NCI-H2107 treated with DMSO at 0.1 percent for 48 hours (cell line): ENCODE results near the gene KCNH8.
A peak's percentile ranks its signal among the peaks of the same experiment; 100 is the strongest.

Experiments used
- DNase-seq: peaks from one replicate; lab custom pipeline; 2025; ENCODE audit not compliant: unreplicated experiment; lab: John Stamatoyannopoulos, UW

Gene KCNH8

DNA sequence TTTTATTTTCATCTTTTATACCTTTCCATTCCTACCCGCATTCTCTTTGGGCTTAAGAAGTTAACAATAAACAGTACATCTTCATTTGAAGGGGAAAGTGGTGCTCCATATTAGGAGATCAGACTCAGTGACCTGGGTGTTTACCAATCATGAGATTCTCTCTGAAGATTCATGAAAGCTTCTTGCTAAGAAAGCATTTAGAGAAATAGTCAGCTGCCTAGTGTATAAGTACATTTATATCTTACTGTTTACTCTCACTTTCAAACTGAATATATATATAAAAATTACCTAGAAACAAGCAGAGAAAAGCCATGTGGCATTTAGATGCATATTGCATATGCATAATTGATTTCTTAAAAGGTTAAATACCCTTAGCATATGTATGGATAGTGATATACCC lies 100.5 kb downstream of the KCNH8 start:
- DNase-seq, result no peak

DNA sequence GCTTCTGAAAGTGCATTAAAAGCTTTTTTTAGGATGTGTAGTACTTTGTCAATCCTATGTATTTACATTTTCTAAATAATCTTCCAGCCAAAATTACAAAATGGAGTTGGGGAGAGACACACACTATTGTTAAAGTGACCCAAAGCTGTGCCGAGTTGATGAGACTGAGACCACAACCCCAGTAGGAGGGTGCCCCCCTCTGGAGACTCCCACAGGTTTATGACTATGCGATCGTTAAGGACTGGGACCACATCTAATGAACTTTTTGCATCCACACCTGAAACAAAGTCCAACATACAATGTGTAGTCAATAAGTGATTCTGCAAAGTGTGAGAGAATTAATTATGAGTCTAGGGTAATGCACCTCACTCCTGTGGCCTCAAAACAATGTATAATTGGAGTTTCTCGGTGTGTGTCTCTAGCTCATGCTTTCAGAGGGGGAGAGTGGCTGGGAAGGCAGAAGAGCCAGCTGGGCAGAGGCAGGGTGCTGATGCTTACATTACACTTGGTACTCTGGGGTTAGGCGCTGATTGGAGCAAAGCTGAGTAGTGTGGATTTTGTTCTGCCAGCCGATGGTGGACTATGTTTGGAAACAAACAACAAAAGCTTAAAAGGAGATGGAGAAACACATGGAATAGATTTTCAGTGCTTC lies 102.8 kb downstream of the KCNH8 start:
- no peak for DNase-seq

DNA sequence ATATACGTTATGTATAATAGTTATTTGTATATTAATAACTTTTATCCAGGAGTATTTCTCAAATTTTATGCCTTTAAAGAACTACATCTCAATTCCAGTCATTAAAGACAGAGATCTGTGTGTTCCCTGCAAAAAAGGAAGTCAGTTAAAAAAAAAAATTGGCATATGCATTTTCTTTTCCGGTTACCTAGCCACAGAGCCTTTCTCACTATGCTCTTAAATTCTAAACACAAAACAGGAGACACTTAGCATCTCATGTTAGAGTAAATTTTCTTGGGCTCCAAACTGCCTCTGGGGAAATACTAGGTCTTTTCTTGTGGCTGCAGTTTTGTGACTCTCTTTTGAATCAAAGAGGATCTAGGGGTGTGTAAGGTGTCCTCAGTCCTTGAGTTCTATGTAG lies 105.9 kb downstream of the KCNH8 start:
- DNase-seq, result no peak

DNA sequence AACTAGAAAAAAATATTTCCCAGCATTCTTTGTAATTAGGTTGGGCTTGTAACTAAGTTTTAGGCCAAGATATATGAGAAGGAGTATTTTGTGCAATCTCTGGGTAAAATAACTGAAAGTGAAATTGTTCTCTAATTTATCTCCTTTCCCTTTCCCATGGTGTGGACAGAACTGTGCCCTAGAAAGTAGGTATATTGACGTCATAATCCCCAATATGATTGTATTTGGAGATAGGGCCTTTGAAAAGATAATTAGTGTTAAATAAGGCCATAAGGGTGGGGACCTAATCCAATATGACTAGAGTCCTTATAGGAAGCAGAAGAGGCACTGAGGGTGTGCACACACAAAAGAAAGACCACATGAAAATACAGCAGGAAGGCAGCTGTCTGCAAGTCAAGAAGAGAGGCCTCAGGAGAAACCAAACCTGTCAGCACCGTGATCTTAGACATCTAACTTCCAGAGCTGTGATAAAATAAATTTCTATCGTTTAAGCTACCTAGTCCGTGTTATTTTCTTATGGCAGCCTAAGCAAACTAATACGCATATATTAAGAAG lies 106.6 kb downstream of the KCNH8 start:
- no peak for DNase-seq

DNA sequence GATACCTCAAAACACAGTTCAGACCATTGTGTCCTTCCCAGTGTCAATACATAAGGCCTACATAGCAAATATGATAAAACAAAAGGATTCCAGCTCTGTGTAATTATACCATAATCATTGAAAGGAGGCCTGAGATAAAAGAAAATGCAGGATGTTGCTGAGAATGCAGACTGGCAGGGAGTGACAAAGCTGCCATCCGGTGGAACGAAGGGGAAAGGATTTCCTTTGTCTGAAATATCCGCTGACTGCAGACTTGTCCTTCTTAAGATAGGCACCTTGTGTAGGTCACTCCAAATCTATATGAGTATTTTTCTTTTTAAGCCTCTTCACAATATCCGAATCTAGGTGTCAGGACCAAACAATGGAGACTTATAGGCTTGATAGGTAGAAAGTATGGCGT lies 108.0 kb downstream of the KCNH8 start:
- no peak for DNase-seq

DNA sequence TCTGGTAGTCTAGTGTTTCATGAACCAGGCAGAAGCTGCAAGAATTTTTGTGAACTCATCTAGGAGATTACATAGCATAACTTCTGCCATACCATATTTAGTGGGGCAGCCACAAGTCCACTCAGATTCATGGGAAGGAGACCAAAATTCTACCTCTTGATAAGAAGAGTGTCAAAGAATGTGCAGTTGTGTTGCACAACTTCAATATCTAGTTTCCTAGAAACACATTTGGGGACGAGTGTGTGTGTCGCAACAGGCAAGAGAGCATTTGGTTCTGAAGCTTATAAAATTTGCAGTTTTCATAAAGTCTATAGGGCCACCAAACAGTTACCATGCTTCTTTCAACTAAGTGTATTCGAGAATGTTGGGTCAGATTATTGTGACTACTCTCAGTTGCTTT lies 115.3 kb downstream of the KCNH8 start:
- DNase-seq, result no peak

DNA sequence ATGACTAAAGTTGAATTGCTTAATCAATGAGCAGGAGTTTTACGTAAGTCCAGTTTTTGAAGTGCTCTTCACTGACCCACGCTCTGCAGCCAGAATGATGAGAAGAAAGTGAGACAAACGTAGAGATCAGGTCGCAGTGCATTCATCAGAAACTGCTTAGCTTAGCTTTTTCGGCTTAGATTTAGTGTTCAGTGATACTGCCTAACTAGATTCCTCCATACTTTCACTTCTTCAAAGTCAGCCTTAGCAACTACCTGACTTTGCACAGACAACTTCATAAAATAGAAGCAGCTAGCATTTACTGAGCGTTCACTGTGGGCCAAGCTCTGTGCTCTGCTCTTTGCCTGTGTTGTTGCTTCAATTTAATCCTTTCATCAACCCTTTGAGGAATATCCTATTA lies 116.1 kb downstream of the KCNH8 start:
- DNase-seq, result no peak

DNA sequence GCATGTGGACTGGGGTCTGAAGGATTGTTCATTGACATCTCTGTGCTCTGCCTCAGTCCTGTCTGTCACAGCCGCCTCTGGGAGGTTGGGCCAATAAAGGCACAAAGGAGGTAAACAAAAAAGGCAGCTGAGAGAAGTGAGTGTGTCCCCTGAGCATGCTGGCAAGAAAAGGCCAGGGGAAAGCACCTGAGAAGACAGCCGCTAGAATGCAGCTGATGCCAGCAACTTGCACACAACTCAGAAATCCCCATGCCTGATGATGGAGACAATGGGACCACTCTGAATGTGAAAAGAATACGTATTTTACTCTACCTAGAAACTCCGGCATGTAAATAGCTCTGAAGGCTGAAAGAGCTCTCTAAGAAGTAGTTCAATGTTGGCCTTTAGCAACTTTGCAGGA lies 118.7 kb downstream of the KCNH8 start:
- no peak for DNase-seq

DNA sequence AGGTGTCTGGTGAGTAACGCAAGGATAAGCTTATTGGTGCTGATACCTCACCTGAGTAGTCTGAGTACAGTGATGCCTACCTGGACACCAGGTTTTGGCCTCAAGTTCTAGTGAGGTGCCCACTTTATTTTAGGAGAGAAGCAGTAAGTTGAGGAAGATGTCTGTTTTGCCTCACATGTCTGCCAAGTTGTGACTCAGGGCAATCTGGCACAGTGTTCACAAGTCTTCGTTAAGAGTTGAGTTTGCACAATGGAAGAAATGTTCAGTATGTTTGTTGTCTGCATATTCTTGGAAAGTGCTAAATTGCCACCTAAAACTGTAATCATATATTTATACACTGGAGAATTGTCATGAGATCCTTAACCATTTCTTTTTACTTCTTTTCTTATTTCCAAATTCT lies 122.2 kb downstream of the KCNH8 start:
- DNase-seq, result no peak

DNA sequence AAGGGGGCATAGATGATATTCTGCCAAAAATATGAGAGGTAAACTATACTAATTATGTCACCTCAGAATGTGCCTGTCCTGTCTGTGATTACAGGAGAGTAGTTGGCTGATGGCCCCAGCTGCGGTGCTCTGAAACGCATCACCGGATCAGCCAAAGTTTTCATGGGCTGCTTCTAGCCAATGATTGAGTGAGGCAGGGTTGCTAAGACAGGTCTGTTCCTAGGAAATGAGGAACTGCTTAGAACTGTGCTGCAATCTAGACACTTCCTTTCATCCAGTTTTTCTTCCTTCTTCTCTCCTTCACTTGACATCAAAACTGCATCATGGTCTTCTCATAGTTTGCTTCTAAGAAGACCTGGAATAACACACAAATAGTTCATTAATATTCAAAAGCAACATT lies 124.0 kb downstream of the KCNH8 start:
- no peak for DNase-seq

DNA sequence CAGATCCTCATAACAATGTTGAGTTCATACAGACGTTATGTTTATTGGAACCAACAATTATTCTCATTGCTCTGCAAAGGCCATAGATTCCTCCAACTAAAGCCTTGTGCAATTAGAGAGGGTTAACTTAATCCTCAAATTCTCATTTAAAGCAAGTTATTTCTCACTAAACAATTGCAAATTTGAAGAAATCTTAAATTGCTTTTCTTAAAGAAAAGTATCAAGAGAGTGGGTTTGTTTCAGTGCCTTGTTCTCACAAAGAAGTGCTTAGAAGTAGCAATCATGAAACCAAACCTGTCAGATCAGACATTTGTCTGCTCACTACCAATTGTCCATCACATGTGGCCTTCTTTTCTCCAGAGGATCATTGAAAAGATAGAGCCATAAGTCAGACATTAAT lies 124.8 kb downstream of the KCNH8 start:
- DNase-seq, result no peak

DNA sequence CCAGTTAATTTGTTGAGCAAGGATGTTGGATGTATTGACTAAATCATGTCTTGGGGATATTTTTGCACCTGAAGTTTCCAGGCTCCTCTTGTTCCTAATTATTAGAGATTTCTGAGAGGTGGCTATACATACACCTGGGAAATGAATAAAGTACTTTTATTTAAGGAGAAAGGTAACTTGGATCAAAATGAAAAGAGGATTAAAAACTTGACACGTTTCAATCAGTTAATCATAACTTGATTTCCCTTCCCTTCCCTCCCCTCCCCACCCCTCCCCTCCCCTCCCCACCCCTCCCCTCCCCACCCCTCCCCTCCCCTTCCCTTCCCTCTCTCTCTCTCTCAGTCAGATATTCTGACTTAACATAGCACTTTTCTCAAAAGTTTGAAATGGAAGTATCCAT lies 126.3 kb downstream of the KCNH8 start:
- DNase-seq, result no peak

DNA sequence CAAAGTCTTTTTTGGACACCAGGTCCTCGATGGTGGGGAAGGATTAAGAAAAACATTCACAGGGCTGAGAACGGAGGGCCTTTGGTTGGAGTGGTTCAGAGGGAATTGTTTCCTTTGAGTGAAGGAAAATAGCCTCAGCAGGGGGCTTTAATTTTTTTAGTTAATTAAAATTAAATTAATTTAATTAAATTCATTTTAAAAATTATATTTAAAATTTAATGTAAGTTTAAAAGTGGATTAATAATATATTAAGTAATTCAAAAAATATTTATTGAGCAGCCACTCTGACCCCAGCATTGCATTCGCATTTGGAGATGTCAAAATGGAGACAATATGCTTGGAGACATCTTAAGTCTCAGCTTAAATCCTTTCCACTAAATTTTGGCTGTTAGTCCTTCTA lies 136.7 kb downstream of the KCNH8 start:
- no peak for DNase-seq

DNA sequence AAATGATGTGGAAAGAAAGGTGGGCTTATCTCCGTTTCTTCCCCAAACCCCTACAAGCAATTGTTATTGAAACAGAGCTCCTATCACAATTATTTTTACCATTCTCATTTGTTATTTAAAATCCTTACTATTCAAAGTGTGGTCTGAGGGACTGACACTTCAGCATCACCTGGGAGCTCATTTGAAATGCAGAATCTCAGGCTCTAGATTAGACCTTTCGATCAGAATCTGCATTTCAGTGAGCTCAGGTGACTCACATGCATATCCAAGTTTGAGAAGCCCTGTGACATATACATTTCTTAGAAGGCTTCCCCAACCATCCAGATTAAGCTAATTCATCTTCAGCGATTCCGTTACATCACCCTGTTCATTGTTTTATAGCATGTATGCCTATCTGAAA lies 145.0 kb downstream of the KCNH8 start:
- no peak for DNase-seq

DNA sequence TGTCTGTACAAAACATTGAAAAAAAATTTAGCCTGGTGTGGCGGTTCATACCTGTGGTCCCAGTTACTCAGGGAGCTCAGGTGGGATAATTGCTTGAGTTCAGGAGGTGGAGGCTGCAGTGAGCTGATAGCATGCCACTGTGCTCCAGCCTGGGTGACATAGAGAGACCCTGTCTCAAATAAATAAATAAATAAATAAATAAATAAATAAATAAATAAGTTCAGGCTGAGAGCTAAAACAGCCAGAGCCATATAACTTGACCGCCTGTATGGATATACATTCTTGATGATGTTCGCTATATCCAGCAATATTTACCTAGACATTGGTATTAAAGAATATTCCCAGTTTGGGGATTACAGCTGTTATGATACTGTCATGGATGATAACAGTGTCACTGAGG lies 146.9 kb downstream of the KCNH8 start:
- no peak for DNase-seq

DNA sequence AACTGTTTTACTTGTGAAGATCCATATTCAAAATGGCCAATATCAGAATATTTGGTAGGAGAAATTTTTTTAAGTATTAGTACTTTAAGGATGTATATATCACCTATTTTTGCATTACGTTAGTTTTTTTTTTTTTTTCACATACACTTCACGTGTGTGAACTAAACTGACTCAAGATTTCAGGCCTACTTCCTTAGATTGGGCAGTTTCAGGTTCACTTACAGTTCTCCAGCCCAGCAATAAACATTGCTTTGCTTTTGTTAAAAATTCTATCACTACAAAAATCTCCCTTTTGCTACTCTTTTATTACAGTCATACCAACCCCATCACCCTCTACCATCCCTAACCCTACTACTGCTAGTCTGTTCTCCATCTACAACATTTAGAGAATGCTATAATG lies 183.6 kb downstream of the KCNH8 start:
- DNase-seq, result no peak

DNA sequence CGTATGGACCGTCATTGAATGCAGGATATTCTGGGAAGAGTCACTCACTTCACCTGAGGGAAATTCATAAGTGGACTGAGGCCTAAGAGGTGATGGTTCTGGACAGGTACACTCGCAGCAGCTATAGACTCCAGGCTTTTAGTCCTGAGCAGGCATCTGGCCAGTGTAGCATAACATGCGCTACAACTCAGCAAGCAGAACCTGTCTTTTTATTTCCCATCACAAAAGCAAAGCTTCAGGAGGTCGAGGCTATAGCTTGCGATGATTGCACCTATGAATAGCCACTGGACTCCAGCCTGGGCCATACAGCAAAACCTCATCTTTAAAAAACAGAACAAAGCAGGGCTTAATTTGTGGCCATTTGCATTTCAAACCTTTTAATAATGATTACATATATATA lies 185.8 kb downstream of the KCNH8 start:
- DNase-seq, result no peak

DNA sequence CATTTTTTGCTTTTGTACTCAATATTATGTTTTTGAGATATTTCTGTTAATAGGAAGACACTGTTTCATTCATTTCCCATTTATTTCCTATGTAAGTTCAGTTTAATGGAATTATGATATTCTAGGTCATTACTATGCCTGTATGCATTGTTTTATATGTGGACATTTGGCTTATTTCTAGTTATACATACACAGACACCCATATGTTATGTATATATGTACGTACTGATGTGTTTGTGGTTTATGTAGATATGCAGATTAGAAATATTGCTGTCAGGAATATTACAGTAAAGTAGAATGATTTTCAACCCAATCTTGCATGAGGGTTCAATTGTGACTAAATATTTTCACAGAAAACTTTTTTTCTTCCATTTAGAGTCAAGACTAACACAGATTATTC lies 190.5 kb downstream of the KCNH8 start:
- no peak for DNase-seq

DNA sequence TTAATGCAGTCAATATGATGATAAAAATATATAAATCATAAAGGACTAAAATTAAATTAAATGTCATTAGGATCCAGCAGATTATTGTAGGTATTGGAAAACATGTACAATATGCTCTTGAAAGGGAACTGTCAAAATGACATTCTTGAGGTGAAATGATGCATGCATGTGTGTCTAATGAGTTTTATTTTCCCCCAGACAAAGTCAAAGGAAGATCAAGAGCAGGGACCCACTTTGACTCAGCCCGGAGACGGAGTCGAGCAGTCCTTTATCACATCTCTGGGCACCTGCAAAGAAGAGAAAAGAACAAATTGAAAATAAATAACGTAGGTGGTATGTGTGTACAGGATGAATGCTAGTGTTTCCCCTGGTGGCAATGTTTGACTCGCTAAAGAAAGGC lies 194.1 kb downstream of the KCNH8 start:
- no peak for DNase-seq

DNA sequence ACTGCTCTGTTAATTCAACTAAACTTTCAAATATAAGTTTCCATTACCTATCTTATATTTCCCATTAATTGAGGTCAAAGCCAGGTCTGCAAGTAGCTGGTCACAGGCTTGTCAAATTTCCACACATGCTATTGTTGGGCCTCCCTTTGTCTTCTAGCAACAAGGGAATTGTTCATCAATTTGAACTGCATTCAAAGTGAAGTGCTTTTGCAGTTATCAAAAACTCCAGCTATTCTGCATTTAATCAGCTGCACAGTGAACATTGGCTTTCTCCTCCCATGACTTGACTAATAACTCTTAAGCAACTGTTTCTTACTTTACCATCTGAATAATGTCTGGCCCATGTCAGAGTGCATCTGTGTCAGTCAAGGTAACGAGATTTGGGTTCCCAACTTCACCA lies 198.4 kb downstream of the KCNH8 start:
- no peak for DNase-seq

DNA sequence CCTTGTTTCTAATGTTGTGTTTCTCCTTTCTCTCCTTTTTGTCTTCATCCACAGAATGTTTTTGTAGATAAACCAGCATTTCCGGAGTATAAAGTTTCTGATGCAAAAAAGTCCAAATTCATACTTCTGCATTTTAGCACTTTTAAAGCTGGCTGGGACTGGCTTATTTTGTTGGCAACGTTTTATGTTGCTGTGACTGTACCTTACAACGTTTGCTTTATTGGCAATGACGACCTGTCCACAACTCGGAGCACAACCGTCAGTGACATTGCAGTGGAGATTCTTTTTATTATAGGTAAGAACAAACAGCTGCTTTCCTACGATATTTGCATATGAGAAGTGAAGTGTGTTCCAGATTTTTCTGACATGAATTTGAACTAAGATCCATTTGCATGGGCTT lies 199.4 kb downstream of the KCNH8 start:
- no peak for DNase-seq

DNA sequence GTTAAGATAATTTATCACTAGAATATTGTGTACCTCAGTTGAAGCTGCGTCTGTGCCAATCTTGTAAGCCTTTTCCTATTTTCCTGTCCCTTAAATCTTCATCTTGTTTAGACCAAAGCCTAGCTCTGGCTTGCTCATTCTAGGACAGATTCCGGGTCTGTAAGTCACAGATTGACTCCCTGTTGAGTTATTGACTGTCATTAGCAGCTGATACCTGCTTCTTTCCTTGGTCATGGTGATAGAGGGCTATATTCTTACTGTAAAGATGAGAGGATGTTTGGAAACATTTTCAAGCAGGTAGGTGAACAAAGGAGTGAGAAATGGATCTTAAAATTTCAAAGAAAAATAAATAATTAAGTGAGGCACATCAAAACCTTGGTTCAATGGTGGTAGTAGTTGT lies 200.2 kb downstream of the KCNH8 start:
- no peak for DNase-seq

DNA sequence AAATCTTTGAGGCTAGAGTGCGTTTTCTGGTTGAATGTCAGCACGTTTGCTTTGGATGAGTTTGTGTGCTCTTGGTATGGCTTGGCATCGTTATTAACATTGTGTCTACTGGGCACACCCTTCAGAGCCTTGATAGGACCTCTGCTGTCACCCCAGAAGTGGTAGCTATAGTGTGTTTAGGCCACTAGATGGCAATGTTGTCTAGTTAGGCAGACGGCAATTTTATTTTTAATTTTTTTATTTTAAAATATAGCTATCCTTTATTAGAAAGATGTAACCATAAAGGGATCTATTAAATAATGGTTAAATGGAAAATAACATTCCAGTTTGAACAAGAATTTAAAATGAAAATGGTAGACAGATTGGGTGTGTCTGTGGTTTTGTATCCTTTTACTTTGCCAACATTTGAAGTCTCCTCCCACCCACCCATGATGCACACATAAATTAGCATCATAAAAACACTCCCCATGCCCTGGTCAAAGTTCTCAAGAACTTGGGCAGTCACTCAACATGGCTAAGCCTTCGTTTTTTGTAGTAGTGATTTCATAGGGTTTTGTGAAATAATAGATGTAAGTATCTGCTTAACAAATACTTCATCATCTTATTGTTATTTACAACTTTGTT lies 200.7 kb downstream of the KCNH8 start:
- peak; percentile 5 for DNase-seq
